Lower leg skin (tissue), 4 donors: ENCODE data around the gene TNIP1. TPM values are rescaled to one million over a fixed set of nuclear protein-coding genes. Genes with fewer than 3 reads are reported as not detected.

ENCODE experiments used
- DNase-seq, 2 donors: peaks; one replicate each; pipeline ENCODE4 v3.0.0-alpha.2; 2019; ENCODE audit warnings: low spot score in 2 of 2
- H3K4me3 ChIP-seq: fragments of 200-600 bp; sonication (generic); 2 replicates; pipeline ENCODE4 v1.5.1; 2017; ENCODE audit warnings: mild to moderate bottlenecking, low read depth; ENCODE audit not compliant: poor library complexity, severe bottlenecking
- CTCF ChIP-seq, 3 donors: fragments of 450-650 bp; IDR thresholded peaks; one replicate each; pipeline ENCODE4 v1.5.1; 2016; ENCODE audit warnings: antibody characterized with exemption in 3 of 3, mild to moderate bottlenecking in 3 of 3, moderate library complexity in 2 of 3
- POLR2A ChIP-seq, 2 donors: fragments of 450-650 bp; IDR thresholded peaks; one replicate each; pipeline ENCODE4 v1.6.1; 2016 to 2017; ENCODE audit warnings: antibody characterized with exemption in 2 of 2, mild to moderate bottlenecking in 1 of 2, moderate library complexity in 1 of 2
- WGBS, 2 donors: methylation state at CpG; one replicate each; pipeline ENCODE4 v1.1.5; 2018; 5-methylcytosine and 5-hydroxymethylcytosine counted together
- intact Hi-C: fragments of 100-400 bp; cut with DNase I; formaldehyde crosslinking; loops from one replicate; pipeline ENCODE4 v1.15.0; 2023; ENCODE audit warnings: low total_unique reads
- total RNA-seq, 4 donors: library from RNA; depleted of rRNA; stranded (reverse); fragments of >200 nt; gene quantifications; one replicate each; pipeline ENCODE4 v1.1.0, GENCODE V29; 2016

TNIP1 gene
- total RNA-seq, 4 donors from 2014 or later = 91.2 to 123 (median 98.1) TPM

GRCh38 chr5:151062405-151063141 lies 18.3 kb downstream of the TNIP1 start:
- H3K4me3 ChIP-seq = no peak overlapping the region
- WGBS, 2 donors = 96% methylated on average over 5 of the region's 5 CpGs
- intact Hi-C loops = no loop called here
- DNase-seq = no peak
- no peak for TF ChIP-seq POLR2A (IDR thresholded peaks at IDR 0.05)
- no peak for TF ChIP-seq CTCF (IDR thresholded peaks at IDR 0.05)

DNA sequence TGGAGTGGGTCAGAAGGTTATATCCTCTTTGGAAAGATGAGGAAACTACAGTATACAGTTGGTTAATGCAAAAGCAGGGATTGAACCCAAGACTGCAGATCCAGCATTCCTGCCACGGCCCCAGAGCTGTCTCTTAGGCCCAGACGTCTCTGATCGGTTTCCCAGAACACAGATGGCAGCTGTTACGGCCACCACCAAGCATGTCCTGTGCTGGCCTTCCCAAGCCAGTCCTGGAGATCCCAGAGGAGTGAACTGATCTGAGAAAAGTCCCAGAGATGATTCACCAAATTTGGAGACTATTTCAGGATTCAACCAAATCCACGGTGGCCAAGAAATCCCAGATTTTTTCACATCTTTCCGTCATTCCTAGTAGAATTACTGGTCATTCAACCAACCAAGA lies 20.1 kb downstream of the TNIP1 start:
- H3K4me3 ChIP-seq = no peak overlapping the region
- TF ChIP-seq POLR2A (IDR thresholded peaks at IDR 0.05) (no peak), CTCF (IDR thresholded peaks at IDR 0.05) (no peak)
- 67 to 70% methylated on average over 6 of the region's 6 CpGs for WGBS, 2 donors
- DNase-seq = no peak
- intact Hi-C loops = no loop called here

- DNase-seq = no peak
- no peak overlapping the region for H3K4me3 ChIP-seq
- TF ChIP-seq CTCF (IDR thresholded peaks at IDR 0.05) (no peak), POLR2A (IDR thresholded peaks at IDR 0.05) (no peak)
- intact Hi-C loops = no loop called here
- 87 to 89% methylated on average over 7 of the region's 7 CpGs for WGBS, 2 donors
These were observed 21.8 kb downstream of the TNIP1 start for GRCh38 chr5:151058891-151059489.

DNA sequence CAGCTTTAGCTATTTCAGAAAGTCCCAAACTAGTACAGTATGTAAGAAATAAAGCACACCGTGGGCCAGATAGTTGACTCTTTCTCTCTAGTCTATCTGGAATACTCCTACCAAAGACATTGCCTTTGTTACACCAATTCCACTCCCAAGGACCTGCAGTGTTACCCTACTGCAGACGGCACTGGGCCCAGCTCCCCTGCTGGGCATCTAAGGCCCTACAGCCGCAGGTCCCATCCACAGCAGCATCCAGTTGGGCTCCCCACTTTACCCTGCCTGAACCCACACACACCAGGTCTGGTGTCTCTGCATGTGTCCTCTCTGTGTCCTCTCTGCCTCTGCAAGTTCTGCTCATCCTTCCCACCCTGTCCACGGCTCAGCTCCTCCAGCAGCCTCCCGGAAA lies 22.5 kb downstream of the TNIP1 start:
- 73 to 92% methylated on average over 5 of the region's 5 CpGs for WGBS, 2 donors

DNA sequence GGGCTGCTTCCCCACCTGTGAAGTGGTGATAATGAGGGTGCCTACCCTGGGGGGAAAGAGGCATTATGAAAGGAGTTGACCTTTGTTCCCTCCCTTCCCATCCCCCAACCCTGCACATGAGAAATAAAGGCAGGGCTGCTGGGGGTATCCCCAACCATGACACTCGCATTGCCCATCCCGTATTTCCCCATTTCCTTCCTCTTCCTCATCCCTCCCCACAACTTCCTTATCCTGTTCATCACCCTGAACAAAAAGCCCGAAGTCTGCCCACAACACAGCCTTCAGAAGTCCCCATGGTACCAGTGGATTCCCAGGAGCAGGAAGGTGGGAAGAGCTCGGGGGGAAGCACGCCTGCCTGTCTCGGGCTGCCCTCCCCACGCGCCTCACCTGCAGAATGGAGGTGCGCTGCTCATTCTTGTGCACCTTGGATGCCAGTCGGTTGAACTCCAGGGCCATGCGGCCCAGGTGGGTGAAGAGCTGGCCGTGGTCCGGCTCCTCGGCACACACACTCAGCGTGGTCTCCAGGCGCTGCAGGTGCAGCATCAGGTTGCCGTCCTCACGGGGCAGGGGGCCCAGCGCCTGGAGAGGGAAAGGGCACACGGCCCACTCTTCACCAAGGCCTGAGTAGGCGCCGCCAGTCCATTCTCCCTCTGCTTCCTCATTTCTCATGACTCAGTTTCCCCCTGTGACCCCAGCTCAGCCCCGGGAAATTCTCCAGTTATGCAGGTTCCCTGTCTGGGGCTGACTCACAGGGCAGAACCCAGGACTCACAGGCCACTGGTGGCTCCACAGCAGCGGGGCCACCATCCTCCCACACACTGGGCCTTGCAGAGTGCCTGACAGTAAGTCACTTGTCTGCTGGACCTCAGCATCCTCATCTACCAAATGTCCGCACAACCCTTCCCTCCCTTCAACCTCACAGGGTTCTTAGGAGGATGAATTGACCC lies 24.2 kb downstream of the TNIP1 start:
- no peak for TF ChIP-seq CTCF (IDR thresholded peaks at IDR 0.05)
- TF ChIP-seq POLR2A (IDR thresholded peaks at IDR 0.05) = no peak
- H3K4me3 ChIP-seq = no peak overlapping the region
- WGBS, 2 donors = 95% methylated on average over 24 to 25 of the region's 25 CpGs
- intact Hi-C loops = no loop called here
- DNase-seq = no peak

More for the DNA sequence above, 22.5 kb downstream of the TNIP1 start:
- H3K4me3 ChIP-seq = no peak overlapping the region
- intact Hi-C loops = no loop called here
- TF ChIP-seq POLR2A (IDR thresholded peaks at IDR 0.05) (no peak), CTCF (IDR thresholded peaks at IDR 0.05) (no peak)
- no peak for DNase-seq
